ENCODE results near the gene CGNL1. TPM values are rescaled to one million over a fixed set of nuclear protein-coding genes. Genes with fewer than 3 reads are reported as not detected.

Gene CGNL1
- total RNA-seq, 1 donor from 2014 or later = 3.0 TPM

DNA sequence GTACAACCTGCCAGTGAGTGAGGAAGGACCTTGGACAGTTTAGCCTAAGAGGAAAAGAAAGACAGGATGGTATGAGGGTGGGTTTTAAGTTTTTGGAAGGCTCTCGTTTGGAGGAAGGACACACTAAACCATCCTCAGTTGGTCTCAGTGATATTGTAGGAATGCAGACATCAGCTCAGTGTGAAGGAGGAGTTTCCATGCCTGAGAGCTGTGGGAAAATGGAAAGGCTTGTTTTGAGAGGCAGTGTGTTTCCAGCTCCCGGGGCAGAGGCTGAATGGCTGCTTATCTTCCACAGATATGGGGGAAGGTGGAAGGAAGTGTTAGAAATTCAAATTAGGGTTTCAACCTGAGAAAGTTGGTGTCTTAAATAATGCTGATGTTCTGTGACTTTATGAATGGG, 125.8 kb downstream of the CGNL1 start:
- Mint-ChIP-seq H3K27me3 (ENCODE audit: insufficient read depth, low read depth) (peaks cover 10% of the 10 kb centered on the region), H3K27ac (no peak overlapping the region), H3K9me3 (no peaks in the 10 kb centered on the region), H3K36me3 (no peaks in the 10 kb centered on the region), H3K4me3 (no peak overlapping the region), H3K4me1 (peaks cover 28% of the 10 kb centered on the region)
- Histone ChIP-seq H3K27ac (no peak overlapping the region), H4K20me1 (ENCODE audit: low read depth) (no peaks in the 10 kb centered on the region), H3K9ac (no peak overlapping the region), H3K4me2 (no peak overlapping the region), H3F3A (ENCODE audit: low read depth) (no peaks in the 10 kb centered on the region), H3K4me3 (no peak overlapping the region), H3K27me3 (no peaks in the 10 kb centered on the region), H3K36me3 (no peaks in the 10 kb centered on the region), H3K9me3 (ENCODE audit: low read depth) (no peaks in the 10 kb centered on the region), H2AFZ (replicated peaks) (no peak overlapping the region), H3K79me2 (ENCODE audit: low read depth) (no peaks in the 10 kb centered on the region), H3K4me1 (peaks cover 8% of the 10 kb centered on the region)
- DNase-seq (ENCODE audit: low spot score) = no peak
- no peak for TF ChIP-seq EZH2phosphoT487 (IDR thresholded peaks at IDR 0.05)
- TF ChIP-seq EZH2 (IDR thresholded peaks at IDR 0.05) = no peak
- TF ChIP-seq, protein P1, sequence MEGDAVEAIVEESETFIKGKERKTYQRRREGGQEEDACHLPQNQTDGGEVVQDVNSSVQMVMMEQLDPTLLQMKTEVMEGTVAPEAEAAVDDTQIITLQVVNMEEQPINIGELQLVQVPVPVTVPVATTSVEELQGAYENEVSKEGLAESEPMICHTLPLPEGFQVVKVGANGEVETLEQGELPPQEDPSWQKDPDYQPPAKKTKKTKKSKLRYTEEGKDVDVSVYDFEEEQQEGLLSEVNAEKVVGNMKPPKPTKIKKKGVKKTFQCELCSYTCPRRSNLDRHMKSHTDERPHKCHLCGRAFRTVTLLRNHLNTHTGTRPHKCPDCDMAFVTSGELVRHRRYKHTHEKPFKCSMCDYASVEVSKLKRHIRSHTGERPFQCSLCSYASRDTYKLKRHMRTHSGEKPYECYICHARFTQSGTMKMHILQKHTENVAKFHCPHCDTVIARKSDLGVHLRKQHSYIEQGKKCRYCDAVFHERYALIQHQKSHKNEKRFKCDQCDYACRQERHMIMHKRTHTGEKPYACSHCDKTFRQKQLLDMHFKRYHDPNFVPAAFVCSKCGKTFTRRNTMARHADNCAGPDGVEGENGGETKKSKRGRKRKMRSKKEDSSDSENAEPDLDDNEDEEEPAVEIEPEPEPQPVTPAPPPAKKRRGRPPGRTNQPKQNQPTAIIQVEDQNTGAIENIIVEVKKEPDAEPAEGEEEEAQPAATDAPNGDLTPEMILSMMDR (IDR thresholded peaks at IDR 0.05) = no peak

DNA sequence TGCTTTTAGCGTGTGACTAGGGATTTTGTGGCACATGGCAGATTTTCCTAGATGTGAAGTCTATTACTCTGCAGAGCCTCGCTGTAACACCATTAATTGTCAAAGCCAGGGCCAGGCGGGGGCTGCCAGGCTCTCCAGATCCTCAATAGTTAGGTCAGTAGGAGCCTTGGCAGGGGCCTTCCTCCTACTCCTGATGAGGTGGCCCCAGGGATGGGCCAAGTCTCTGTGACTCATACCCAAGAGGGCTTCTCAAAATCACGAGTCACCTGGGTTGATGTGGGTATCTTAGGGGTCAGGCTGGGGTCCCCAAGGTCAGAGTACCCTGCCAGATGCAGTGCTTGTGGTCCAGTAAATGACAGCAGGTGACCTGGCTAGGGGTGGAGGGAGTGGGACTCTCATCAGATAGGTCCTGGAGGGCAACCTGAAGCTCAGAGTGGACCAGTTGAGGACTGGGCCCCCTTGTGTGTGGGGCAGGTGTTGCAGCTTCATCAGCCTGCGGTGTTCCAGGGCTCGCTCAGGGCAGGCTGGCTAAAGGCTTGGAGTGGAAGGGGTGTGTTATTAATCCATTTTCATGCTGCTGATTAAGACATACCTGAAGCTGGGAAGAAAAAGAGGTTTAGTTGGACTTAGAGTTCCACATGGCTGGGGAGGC, 126.9 kb downstream of the CGNL1 start:
- H3K36me3 Mint-ChIP-seq = no peaks in the 10 kb centered on the region
- no peaks in the 10 kb centered on the region for H3K9me3 Mint-ChIP-seq
- TF ChIP-seq, protein P1 (IDR thresholded peaks at IDR 0.05) = peak; percentile 29
- no peak for TF ChIP-seq EZH2phosphoT487 (IDR thresholded peaks at IDR 0.05)
- no peak for TF ChIP-seq EZH2 (IDR thresholded peaks at IDR 0.05)
- no peak overlapping the region for H3K4me2 ChIP-seq
- H4K20me1 ChIP-seq (ENCODE audit: low read depth) = no peaks in the 10 kb centered on the region
- no peaks in the 10 kb centered on the region for H3F3A ChIP-seq (ENCODE audit: low read depth)
- no peaks in the 10 kb centered on the region for H3K27me3 ChIP-seq
- H3K27ac Mint-ChIP-seq = no peak overlapping the region
- no peak overlapping the region for H3K9ac ChIP-seq
- no peak overlapping the region for H3K27ac ChIP-seq
- DNase-seq (ENCODE audit: low spot score) = no peak
- H3K4me3 Mint-ChIP-seq = no peak overlapping the region
- H3K4me1 ChIP-seq = peaks cover 6% of the 10 kb centered on the region
- H3K4me1 Mint-ChIP-seq = peaks cover 24% of the 10 kb centered on the region
- H3K9me3 ChIP-seq (ENCODE audit: low read depth) = no peaks in the 10 kb centered on the region
- no peaks in the 10 kb centered on the region for H3K79me2 ChIP-seq (ENCODE audit: low read depth)
- H3K27me3 Mint-ChIP-seq (ENCODE audit: insufficient read depth, low read depth) = peaks cover 10% of the 10 kb centered on the region
- H3K36me3 ChIP-seq = no peaks in the 10 kb centered on the region
- H3K4me3 ChIP-seq = no peak overlapping the region
- H2AFZ ChIP-seq (replicated peaks) = no peak overlapping the region

DNA sequence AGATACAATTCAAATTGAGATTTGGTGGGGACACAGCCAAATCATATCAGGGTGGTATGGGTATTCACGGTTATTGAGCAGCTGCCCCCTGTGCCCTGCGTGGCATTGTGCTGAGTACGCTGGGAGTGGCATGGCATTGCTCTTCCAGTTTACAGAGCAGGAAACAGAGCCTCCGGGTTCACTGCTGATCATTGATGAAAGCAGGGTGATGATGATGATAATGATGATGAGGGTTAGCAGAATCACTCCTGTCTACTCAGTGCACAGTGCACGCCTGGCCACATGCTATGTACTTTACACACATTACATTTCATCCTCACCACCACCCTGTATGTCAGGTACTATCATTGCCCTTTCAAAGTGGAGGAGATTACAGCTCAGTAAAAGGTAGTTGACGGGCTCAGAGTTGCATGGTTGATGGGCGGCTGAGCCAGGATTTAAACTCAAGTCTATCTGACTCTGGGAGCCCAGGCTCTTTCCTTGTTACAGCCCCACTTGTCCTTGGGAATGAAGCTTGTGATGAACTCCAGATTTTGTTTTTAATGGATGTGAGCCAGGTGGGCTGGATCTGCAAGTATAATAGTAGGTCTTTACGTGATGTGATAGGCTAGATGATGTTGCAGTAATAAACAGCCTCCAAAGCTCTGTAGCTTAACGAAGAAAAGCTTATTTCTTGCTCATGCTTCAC, 127.8 kb downstream of the CGNL1 start:
- H3K79me2 ChIP-seq (ENCODE audit: low read depth) = no peaks in the 10 kb centered on the region
- H3K9me3 Mint-ChIP-seq = no peaks in the 10 kb centered on the region
- no peak overlapping the region for H3K4me3 ChIP-seq
- no peaks in the 10 kb centered on the region for H3K9me3 ChIP-seq (ENCODE audit: low read depth)
- H3K9ac ChIP-seq = no peak overlapping the region
- peaks cover 10% of the 10 kb centered on the region for H3K27me3 Mint-ChIP-seq (ENCODE audit: insufficient read depth, low read depth)
- no peaks in the 10 kb centered on the region for H3F3A ChIP-seq (ENCODE audit: low read depth)
- H3K36me3 Mint-ChIP-seq = no peaks in the 10 kb centered on the region
- peaks cover 32% of the 10 kb centered on the region for H3K4me1 Mint-ChIP-seq
- H3K4me1 ChIP-seq = peaks cover 15% of the 10 kb centered on the region
- no peaks in the 10 kb centered on the region for H3K27me3 ChIP-seq
- no peaks in the 10 kb centered on the region for H3K36me3 ChIP-seq
- H3K4me3 Mint-ChIP-seq = no peak overlapping the region
- H4K20me1 ChIP-seq (ENCODE audit: low read depth) = no peaks in the 10 kb centered on the region
- TF ChIP-seq EZH2phosphoT487 (IDR thresholded peaks at IDR 0.05) (no peak), EZH2 (IDR thresholded peaks at IDR 0.05) (no peak)
- TF ChIP-seq, protein P1 (IDR thresholded peaks at IDR 0.05) = no peak
- no peak overlapping the region for H2AFZ ChIP-seq (replicated peaks)
- DNase-seq (ENCODE audit: low spot score) = no peak
- H3K4me2 ChIP-seq = no peak overlapping the region
- H3K27ac Mint-ChIP-seq = no peak overlapping the region
- H3K27ac ChIP-seq = no peak overlapping the region
